Measurements from ENCODE around the gene WNT5A.

GRCh38 chr3:55501905-55502304 lies 14.8 kb upstream of the WNT5A start:
- TF ChIP-seq, protein P1, sequence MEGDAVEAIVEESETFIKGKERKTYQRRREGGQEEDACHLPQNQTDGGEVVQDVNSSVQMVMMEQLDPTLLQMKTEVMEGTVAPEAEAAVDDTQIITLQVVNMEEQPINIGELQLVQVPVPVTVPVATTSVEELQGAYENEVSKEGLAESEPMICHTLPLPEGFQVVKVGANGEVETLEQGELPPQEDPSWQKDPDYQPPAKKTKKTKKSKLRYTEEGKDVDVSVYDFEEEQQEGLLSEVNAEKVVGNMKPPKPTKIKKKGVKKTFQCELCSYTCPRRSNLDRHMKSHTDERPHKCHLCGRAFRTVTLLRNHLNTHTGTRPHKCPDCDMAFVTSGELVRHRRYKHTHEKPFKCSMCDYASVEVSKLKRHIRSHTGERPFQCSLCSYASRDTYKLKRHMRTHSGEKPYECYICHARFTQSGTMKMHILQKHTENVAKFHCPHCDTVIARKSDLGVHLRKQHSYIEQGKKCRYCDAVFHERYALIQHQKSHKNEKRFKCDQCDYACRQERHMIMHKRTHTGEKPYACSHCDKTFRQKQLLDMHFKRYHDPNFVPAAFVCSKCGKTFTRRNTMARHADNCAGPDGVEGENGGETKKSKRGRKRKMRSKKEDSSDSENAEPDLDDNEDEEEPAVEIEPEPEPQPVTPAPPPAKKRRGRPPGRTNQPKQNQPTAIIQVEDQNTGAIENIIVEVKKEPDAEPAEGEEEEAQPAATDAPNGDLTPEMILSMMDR (optimal IDR thresholded peaks at IDR 0.05 in 1 of 3, IDR thresholded peaks at IDR 0.05 in 1 of 3, conservative IDR thresholded peaks at IDR 0.05 in 1 of 3; ENCODE audit: extremely low read depth in 1 of 3, insufficient read depth in 2 of 3, low read length in 3 of 3) = no peak
- TF ChIP-seq EZH2 (IDR thresholded peaks at IDR 0.05; ENCODE audit: low read length) = no peak
